ENCODE measurements around the gene TRAF2. TPM values are rescaled to one million over a fixed set of nuclear protein-coding genes. Genes with fewer than 3 reads are reported as not detected.

Gene TRAF2
- total and polyA plus RNA-seq, 9 of the 15 experiments (the other 6 are each of a cell fraction or from before 2014, with no cell fraction given): 0.24 to 45.2 (median 18.0) TPM

GRCh38 chr9:136860529-136860928, 25.8 kb upstream of the TRAF2 start:
- Histone ChIP-seq H3K4me2 (ENCODE audit: insufficient read depth, low read length) (no peak overlapping the region), H3K27me3 (ENCODE audit: control insufficient read depth in 2 of 2, insufficient read depth in 2 of 2, low read length in 2 of 2) (no peaks in the 10 kb centered on the region), H3K27ac (ENCODE audit: extremely low read depth, low read depth, low read length) (no peak overlapping the region), H2AFZ (ENCODE audit: low read depth, low read length) (no peak overlapping the region), H3K79me2 (ENCODE audit: control insufficient read depth, insufficient read depth, low read length) (peaks cover 19% of the 10 kb centered on the region), H3K9ac (ENCODE audit: insufficient read depth in 1 of 2, low read depth in 2 of 2, low read length in 2 of 2) (peak overlapping the region in 1 of 2 experiments; percentile 28; a peak in 1 of 4 replicates), H3K9me3 (replicated peaks; ENCODE audit: control insufficient read depth, insufficient read depth, low read depth, low read length) (no peaks in the 10 kb centered on the region), H3K4me1 (replicated peaks in 1 of 2; ENCODE audit: control insufficient read depth in 2 of 2, insufficient read depth in 2 of 2, low read length in 2 of 2) (peaks cover 5 to 63% of the 10 kb centered on the region in 2 experiments; a peak in 3 of 5 replicates), H3K36me3 (ENCODE audit: control insufficient read depth, insufficient read depth, low read length) (peaks cover 54% of the 10 kb centered on the region; the same call in 2 of the 3 replicates), H3K4me3 (no peak overlapping the region), H3K9me1 (ENCODE audit: control insufficient read depth, insufficient read depth, low read length) (peaks cover 4% of the 10 kb centered on the region), H4K20me1 (replicated peaks; ENCODE audit: control insufficient read depth, insufficient read depth, low read length) (peaks cover 16% of the 10 kb centered on the region; the same call in 1 of the 2 replicates)
- ATAC-seq (peak; percentile 36), DNase-seq (ENCODE audit: extremely low read depth in 1 of 4, low spot score in 3 of 4) (no peak), FAIRE-seq (no peak)
- TF ChIP-seq RBFOX2 (IDR thresholded peaks at IDR 0.05; ENCODE audit: low read depth, low read length) (peak; percentile 52), MLX (CRISPR knock-in tag; conservative IDR thresholded peaks at IDR 0.05) (no peak), U2AF1 (optimal IDR thresholded peaks at IDR 0.05; ENCODE audit: low read depth, low read length) (no peak), MYNN (IDR thresholded peaks at IDR 0.05) (0 out of 2 replicates have a peak, but pooled peaks have one; percentile 16), MYNN (CRISPR knock-in tag; IDR thresholded peaks at IDR 0.05) (no peak), POLR2G (IDR thresholded peaks at IDR 0.05; ENCODE audit: low read depth, low read length) (peak; percentile 56), RBM25 (IDR thresholded peaks at IDR 0.05; ENCODE audit: low read depth, low read length, severe bottlenecking) (no peak)
- POLR2A ChIA-PET: interaction anchor here (0.7 to 2.5 kb wide), 7 partner anchors 10 to 31 kb away, joined by 3 to 15 read pairs (median 4); partner anchors contain the start of genes AJM1 and TRAF2
- in situ Hi-C loops (cut with MboI) (no loop called here), intact Hi-C loops (cut with micrococcal nuclease) (no loop called here)
- 88% methylated on average over 9 of the region's 9 CpGs for WGBS (ENCODE audit: insufficient coverage, low coverage, missing lambda C conversion rate)
- no TSS peak for BruUV-seq (replicated peaks)
- CTCF ChIA-PET (ENCODE audit: low intra/inter-chr PET ratio): no interaction called here
